HPDE6-E6E7 (cell line): ENCODE results near the gene AWAT2.

Source experiments
- DNase-seq: peaks from one replicate; pipeline ENCODE4 v3.0.0; 2011; ENCODE audit warnings: missing footprints; ENCODE audit errors: extremely low spot score

Gene AWAT2

GRCh38 chrX:70049925-70050324, at the start of gene AWAT2:
TSS of gene AWAT2 (minus strand) at chrX:70049938. CDS start at chrX:70049932, 6 bp downstream.
- no peak for DNase-seq

- DNase-seq, result peak; percentile 13
Observed at GRCh38 chrX:70096052-70096451, 46.3 kb upstream of the AWAT2 start.

DNA sequence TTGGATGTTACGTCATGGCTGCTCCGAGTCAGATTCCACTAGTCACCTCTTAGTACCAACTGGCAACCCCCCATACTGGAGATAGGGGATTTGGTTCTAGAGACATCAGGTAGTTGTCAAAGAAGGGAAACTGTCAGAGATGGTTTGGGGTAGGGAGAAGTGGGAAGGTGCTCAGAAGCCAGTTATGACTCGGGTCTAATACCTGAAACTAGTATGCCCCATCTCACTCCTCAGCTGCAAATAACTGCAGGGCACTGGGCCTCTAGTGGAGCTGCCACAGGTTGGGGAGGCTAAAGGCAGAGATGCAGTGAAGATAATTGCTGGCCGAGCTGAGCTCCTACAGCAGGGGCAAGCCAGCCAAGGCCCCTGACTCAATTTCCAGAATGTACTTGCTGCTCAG, 42.5 kb upstream of the AWAT2 start:
- no peak for DNase-seq

- DNase-seq, result no peak
Observed at GRCh38 chrX:70089604-70090297, 40.0 kb upstream of the AWAT2 start.

DNA sequence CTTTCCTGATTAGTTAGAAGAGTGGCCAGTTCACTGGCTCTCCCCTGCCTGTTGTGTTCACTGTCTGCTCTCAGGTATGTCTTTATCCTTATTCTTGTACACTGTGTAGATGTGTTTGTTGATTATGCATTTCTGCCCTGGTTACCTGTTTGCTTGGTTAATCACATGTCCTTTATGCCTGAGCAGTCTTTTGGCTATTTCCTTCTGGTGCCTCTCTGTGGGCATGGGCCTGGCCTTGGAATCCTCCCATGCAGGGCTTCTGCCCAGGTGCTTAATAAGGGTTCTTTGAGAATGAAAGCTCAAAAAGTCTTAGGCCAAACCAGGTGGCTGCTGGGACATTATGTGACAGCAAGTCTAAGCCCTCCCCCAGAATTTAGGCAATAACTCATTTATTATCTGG, 39.0 kb upstream of the AWAT2 start:
- no peak for DNase-seq

DNA sequence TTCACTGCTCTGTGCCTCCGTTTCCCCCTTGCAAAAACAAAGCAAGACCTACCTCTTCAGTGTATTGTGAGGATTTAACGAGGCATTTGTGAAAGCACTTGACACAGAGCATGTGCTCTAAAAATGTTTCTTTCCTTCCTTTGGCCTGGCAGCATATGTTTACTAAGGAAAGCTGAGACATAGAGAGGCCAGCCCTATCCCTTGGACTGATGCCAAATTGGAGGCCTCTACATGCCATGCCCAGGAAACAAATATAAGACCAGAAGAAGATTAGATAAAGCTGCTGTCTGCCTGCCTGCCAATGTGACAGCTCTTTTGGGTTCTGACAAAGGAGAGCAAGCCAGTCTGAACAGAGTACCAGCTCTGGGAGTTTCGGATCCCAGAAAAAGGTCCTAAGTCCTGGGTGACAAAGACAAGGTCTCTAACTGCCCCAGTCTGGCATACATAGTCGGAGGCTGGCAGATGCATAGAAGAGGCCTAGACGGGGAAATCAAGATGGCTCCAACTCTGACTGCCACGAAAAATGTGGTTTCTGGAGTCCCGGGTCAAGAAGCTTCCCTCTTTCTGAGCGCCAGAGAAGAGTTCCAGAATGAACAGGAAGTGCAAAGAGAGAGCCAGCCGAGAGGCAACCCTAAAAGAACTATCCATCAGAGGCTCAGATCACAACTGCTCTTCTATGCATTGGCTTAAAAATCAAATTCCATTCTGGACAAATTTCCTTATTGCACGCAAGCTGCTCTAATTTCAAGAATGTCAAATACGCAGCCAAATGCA, 38.3 kb upstream of the AWAT2 start:
- DNase-seq, result no peak

GRCh38 chrX:70084592-70085240, 35.0 kb upstream of the AWAT2 start:
- no peak for DNase-seq

DNA sequence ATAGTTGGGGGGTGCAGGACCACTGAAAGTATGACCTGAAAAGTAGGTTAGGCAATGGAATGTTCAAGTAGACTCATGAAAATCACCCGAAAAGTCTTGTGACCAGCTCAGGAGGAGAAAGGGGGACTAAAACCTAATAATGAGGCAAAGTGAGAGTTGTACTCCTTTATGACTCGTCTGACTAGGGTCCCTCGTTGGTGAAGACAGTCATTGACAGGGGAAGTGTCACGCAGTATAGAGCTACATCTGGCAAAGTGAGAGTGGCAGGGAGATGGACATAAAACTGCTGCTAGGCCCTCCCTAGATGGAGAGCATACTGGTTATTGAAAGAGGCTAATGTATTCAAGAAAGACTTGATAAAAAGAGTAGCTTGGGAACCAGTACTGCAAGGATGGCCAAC, 33.0 kb upstream of the AWAT2 start:
- DNase-seq, result no peak

DNA sequence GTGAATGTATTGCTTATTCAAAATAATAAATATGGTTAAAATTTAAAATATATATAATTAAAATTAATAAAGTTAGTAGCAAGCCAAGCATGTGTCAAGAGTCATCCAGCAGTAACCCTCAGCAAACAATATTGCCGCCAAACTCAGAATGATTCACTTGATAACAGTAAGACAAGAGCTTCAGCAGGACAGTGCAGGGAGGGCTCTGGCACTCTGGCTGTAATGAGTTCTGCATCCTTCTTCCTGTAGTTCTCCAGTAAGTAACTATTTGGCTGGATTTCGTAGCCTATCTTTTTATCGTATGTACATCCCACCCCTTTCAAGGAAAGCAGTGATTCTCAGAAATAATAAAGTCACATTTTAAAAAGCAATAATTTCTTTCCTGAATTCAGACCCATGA, 30.1 kb upstream of the AWAT2 start:
- no peak for DNase-seq

- no peak for DNase-seq
Observed at GRCh38 chrX:70079297-70079696, 29.6 kb upstream of the AWAT2 start.

DNA sequence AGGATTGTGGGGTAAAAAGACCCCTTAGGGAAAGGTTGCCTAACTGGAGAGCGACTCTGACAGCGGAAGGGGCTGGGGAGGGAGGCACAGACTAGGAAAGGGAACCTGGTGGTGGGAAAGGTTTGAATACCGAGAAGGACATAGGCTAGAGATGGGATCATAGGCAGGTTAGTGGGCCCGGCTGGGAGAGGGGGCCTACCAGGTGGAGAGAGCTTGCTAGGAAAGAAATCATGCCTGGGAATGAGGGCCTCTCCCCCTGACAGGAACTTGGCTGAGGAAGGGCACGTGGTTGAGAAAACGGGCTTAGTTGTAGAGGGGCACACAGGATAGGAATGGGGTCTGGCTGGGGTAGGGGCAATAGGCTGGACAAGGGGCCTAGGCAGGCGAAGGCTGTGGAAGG, 16.9 kb upstream of the AWAT2 start:
- DNase-seq, result no peak

DNA sequence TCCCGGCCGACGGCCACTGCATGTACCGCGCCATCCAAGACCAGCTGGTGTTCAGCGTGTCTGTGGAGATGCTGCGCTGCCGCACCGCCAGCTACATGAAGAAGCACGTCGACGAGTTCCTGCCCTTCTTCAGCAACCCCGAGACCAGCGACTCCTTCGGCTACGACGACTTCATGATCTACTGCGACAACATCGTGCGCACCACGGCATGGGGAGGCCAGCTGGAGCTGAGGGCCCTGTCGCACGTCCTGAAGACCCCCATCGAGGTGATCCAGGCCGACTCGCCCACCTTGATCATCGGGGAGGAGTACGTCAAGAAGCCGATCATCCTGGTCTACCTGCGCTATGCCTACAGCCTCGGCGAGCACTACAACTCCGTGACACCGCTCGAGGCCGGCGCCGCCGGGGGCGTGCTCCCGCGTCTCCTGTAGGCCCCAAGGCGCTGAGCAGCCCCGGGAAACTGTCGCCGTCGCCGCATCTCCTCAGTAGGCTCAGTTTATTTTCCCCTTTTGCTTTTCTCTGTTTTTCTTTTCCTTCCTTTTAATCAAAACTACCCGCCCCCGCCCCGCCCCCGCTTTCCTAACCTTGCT, 13.3 kb upstream of the AWAT2 start:
- DNase-seq, result no peak

DNA sequence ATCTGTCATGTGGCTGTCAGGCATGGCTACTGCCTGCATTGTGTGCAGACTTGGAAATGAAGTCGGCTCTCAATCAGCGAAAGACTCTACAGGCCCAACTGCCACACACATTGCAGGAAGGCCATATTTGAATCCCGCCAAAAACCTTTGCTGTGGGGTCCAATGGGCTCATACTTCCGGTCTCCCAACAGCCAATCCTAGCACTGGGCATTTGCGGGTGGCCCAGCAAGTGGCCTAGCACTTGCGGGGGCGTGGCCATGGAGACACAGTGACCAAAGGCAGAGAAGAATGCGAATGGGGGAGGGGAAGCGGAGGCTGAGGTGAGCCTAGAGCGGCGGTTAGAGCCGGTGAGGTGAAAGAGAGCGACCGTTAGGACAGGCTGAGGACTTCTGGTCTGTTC, 12.3 kb upstream of the AWAT2 start, which contains the start of gene OTUD6A:
Gene OTUD6A, plus strand, starts transcription at position 382 of the 400 bp plus-strand sequence. CDS start 68 bp downstream, outside the sequence.
- DNase-seq, result no peak

DNA sequence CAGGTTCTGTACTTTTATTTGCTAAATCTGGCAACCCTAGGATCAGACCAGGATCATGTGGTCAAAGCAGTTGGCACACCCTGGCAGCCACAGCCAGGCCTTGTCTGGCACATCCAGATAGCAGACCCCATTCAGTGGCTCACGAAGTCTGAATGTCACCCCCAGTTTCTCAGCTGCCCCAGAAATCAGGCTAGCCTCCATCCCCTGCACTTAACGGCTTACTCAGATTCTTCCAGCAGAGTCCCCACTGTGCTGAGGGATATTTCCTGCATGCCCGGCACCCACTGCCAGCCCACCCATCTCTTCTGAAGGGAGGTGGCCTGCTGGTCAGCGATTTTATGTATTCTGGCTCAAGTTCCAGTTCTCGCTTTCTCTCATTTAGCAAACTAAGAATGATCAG, 4.7 kb upstream of the AWAT2 start:
- no peak for DNase-seq

GRCh38 chrX:70052895-70053615, 3.3 kb upstream of the AWAT2 start:
- no peak for DNase-seq

DNA sequence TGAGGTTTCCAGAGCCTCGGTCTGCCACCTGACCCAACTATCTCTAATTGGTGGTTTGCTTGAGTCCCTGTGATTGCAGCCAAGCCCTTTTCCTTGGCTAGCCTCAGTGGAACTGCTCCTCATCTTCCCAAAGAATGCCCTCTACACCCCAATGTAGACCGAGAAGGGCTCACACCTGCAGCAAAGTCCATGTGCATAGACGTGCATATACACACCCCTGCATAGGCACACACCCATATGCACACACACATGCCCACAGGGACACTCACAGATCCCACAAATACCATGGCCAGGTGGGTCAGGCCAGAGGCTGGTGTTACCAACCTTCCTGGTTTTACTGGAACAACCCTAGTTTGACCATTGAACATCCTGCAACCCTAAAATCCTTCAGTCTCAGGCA, 332 bp downstream of the AWAT2 start:
- DNase-seq, result no peak

DNA sequence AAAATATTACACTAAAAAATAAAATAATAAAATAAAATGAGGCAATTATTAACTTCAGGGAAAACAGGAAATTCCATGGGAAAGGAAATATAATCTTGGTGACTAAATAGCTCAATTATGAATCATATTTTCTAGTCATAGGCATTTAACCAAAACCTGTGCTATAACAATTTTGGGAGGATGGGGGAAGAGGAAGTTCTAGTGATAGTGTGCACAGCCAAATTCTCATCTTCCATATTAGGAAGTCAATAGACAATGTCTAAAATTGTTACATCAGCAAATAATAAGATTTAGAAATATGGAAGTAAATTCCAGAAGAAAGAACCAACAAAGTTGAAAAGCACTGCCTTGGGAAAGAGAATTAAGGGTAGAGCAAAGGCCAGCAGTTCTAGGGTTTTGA, 2.8 kb downstream of the AWAT2 start:
- no peak for DNase-seq

DNA sequence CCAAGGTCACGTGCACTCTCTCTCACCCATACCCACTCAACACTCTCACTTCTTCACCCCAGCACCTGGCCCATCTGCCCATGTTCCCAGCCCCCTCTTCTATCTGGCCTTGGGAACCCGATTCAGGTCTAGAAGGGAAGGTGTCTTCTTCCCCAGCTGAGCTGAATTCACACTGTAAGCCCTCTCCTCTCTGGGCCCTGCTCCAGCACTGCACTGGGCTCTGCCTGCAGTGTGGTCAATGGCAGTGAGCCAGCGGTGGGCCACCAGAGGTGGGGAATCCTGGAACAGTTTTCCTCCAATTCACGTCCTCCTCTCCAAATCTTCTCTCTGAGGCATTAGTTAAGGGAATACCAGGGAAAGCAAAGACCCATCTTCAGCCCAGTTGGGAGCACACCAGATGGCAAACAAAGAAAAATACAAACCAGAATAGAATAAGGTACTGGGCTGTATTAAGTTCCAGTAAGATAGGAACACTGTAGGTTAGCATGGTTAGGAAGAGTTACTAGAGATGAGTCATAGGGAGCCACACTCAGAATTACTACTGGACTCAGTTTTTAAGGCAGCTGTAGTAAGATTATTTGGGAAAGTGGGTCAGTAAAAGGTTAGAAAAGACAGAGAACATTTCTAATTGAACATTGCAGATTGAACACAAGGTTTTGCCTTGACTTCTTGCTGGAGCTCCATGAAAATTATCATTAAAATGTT, 5.0 kb downstream of the AWAT2 start:
- DNase-seq, result no peak

DNA sequence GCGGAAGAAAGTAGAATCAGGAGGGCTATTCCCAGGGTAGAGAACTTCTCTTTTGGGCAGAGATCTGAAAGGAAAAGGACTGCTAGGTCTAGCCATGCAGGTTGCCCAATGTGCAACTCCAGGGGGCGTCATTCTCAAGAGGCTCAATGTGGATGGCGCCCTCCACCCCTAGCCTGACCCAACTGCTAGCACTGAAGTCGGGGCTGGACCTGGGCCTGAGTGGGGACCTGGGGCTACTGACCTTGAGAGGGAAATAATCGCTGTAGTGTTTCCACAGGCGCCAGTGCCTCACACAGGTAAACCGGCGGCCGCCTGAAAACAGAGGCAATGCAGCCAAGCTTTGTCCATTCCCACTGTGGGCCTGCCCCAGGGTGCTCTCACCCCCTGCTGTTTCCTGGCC, 6.1 kb downstream of the AWAT2 start:
- no peak for DNase-seq

- DNase-seq, result no peak
Observed at GRCh38 chrX:70042399-70043371, 7.1 kb downstream of the AWAT2 start.
